GM23248 (cell line): ENCODE results near the gene NKX1-1. TPM values are rescaled to one million over a fixed set of nuclear protein-coding genes. Genes with fewer than 3 reads are reported as not detected.

Source experiments
- DNase-seq: peaks from one replicate; pipeline ENCODE4 v3.0.0-alpha.2; 2015
- H2AFZ ChIP-seq: fragments of 200-600 bp; sonication (generic); 2 replicates; pipeline ENCODE4 v1.6.1; 2016; ENCODE audit warnings: antibody characterized with exemption
- H3F3A ChIP-seq: fragments of 200-600 bp; sonication (generic); 2 replicates; pipeline ENCODE4 v1.6.1; 2016; ENCODE audit warnings: mild to moderate bottlenecking, antibody characterized with exemption, mixed run types; ENCODE audit not compliant: insufficient read depth
- H3K27ac ChIP-seq: fragments of 200-600 bp; sonication (generic); 2 replicates; pipeline ENCODE4 v1.5.1; 2016; ENCODE audit warnings: mild to moderate bottlenecking
- H3K27me3 ChIP-seq: fragments of 200-600 bp; sonication (generic); replicated peaks from 2 replicates; pipeline ENCODE4 v1.6.1; 2016; ENCODE audit warnings: mild to moderate bottlenecking; ENCODE audit not compliant: insufficient read depth
- H3K36me3 ChIP-seq: fragments of 200-600 bp; sonication (generic); 2 replicates; pipeline ENCODE4 v1.6.1; 2016; ENCODE audit warnings: low read depth, mild to moderate bottlenecking
- H3K4me1 ChIP-seq: fragments of 200-600 bp; sonication (generic); 2 replicates; pipeline ENCODE4 v1.6.1; 2016; ENCODE audit warnings: mild to moderate bottlenecking; ENCODE audit not compliant: insufficient read depth
- H3K4me2 ChIP-seq: fragments of 200-600 bp; sonication (generic); one replicate; pipeline ENCODE4 v1.6.1; 2016; ENCODE audit warnings: mild to moderate bottlenecking; ENCODE audit not compliant: unreplicated experiment
- H3K4me3 ChIP-seq: fragments of 200-600 bp; sonication (generic); 2 replicates; pipeline ENCODE4 v1.5.1; 2016; ENCODE audit warnings: mild to moderate bottlenecking
- H3K79me2 ChIP-seq: fragments of 200-600 bp; sonication (generic); 2 replicates; pipeline ENCODE4 v1.6.1; 2016; ENCODE audit warnings: mild to moderate bottlenecking; ENCODE audit not compliant: insufficient read depth
- H3K9ac ChIP-seq: fragments of 200-600 bp; sonication (generic); 2 replicates; pipeline ENCODE4 v1.6.1; 2016; ENCODE audit warnings: mild to moderate bottlenecking
- H3K9me2 ChIP-seq: fragments of 200-600 bp; sonication (generic); 2 replicates; pipeline ENCODE4 v1.6.1; 2016; ENCODE audit warnings: mixed run types, mild to moderate bottlenecking, moderate library complexity; ENCODE audit not compliant: insufficient read depth
- H3K9me3 ChIP-seq: fragments of 200-600 bp; sonication (generic); one replicate; pipeline ENCODE4 v1.6.1; 2017; ENCODE audit warnings: low read depth
- H4K20me1 ChIP-seq: fragments of 200-600 bp; sonication (generic); 2 replicates; pipeline ENCODE4 v1.6.0; 2016; ENCODE audit not compliant: insufficient read depth
- EZH2 ChIP-seq: fragments of 200-600 bp; sonication (generic); IDR thresholded peaks from 2 replicates; pipeline ENCODE4 v1.6.1; 2018; ENCODE audit warnings: antibody characterized with exemption, mild to moderate bottlenecking; ENCODE audit not compliant: insufficient read depth, poor library complexity, severe bottlenecking
- EZH2phosphoT487 ChIP-seq: fragments of 200-600 bp; sonication (generic); IDR thresholded peaks from 2 replicates; pipeline ENCODE4 v1.6.1; 2018; ENCODE audit warnings: antibody characterized with exemption, moderate library complexity, mild to moderate bottlenecking, low read depth; ENCODE audit not compliant: insufficient read depth
- WGBS, 2 experiments: methylation state at CpG; one replicate each; pipeline ENCODE4 v1.1.6; 2015 to 2017; ENCODE audit warnings: low lambda C conversion rate in 2 of 2, low coverage in 1 of 2; ENCODE audit errors: missing lambda C conversion rate in 2 of 2; 5-methylcytosine and 5-hydroxymethylcytosine counted together
- in situ Hi-C: fragments of 300-500 bp; cut with MboI; formaldehyde crosslinking; loops from 2 replicates; pipeline ENCODE4 v1.15.0; 2020
- polyA plus RNA-seq: library from polyadenylated mRNA; unstranded; fragments of >200 nt; fragmentation: Nextera tagmentation; extraction: Ambion mirVana; gene quantifications from 2 replicates; pipeline ENCODE4 v1.2.1, GENCODE V29; 2016
- total RNA-seq: library from RNA; depleted of rRNA; stranded (reverse); fragments of >200 nt; shearing (Covaris generic); gene quantifications from 2 replicates; pipeline ENCODE4 v1.2.3, GENCODE V29; 2014

The NKX1-1 gene
- total and polyA plus RNA-seq, 2 experiments from 2014 or later, result not detected

- in situ Hi-C loops, result no loop called here
- Histone ChIP-seq H3K9ac (no peak overlapping the region), H4K20me1 (no peaks in the 10 kb centered on the region), H3K9me2 (no peaks in the 10 kb centered on the region), H3K27me3 (no peaks in the 10 kb centered on the region), H3K27ac (no peak overlapping the region), H3K4me3 (no peak overlapping the region), H3K4me2 (no peak overlapping the region), H3K36me3 (no peaks in the 10 kb centered on the region), H3F3A (no peaks in the 10 kb centered on the region), H2AFZ (no peak overlapping the region), H3K9me3 (no peaks in the 10 kb centered on the region), H3K79me2 (no peaks in the 10 kb centered on the region), H3K4me1 (no peaks in the 10 kb centered on the region)
- DNase-seq, result no peak
- TF ChIP-seq EZH2phosphoT487 (no peak), EZH2 (no peak)
- WGBS, 2 experiments, result 96 to 98% methylated on average over 24 to 31 of the region's 31 CpGs
Observed at GRCh38 chr4:1379801-1380331, 26.4 kb downstream of the NKX1-1 start.

DNA sequence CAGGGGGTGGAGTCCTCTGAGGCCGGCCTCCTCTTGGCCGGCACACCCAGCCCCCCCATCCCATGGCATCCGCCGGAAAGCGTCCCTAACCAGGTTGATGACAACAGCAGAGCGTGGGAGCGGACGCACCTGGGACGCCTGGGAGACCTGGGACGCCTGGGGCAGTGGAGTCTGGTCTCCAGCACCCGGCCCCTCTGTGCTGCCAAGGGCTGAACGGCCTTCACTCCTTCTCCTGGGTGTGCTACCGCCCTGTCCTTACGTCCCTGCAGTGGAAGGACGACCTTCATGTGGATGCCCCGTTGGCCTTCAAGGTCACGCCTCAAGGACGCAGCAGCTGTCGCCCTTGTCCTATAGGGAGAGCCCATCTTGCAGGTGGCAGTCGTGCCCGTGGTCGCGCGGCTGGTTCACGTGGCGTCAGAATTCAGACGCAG, 26.9 kb downstream of the NKX1-1 start:
- Histone ChIP-seq H3K4me3 (no peak overlapping the region), H3K4me2 (no peak overlapping the region), H3K9me3 (no peaks in the 10 kb centered on the region), H3K9ac (no peak overlapping the region), H3K27ac (no peak overlapping the region), H3K36me3 (no peaks in the 10 kb centered on the region), H3K9me2 (no peaks in the 10 kb centered on the region), H3K79me2 (no peaks in the 10 kb centered on the region), H3K4me1 (no peaks in the 10 kb centered on the region), H2AFZ (no peak overlapping the region), H3K27me3 (no peaks in the 10 kb centered on the region), H3F3A (no peaks in the 10 kb centered on the region), H4K20me1 (no peaks in the 10 kb centered on the region)
- DNase-seq, result no peak
- 88 to 92% methylated on average over 25 to 27 of the region's 27 CpGs for WGBS, 2 experiments
- in situ Hi-C loops, result no loop called here
- TF ChIP-seq EZH2, result no peak
- no peak for TF ChIP-seq EZH2phosphoT487

- H4K20me1 ChIP-seq, result no peaks in the 10 kb centered on the region
- no peak overlapping the region for H3K4me3 ChIP-seq
- no peak for TF ChIP-seq EZH2
- no peak for TF ChIP-seq EZH2phosphoT487
- 93 to 95% methylated on average over 26 to 30 of the region's 30 CpGs for WGBS, 2 experiments
- no peak overlapping the region for H2AFZ ChIP-seq
- no peak overlapping the region for H3K9ac ChIP-seq
- no peaks in the 10 kb centered on the region for H3K9me2 ChIP-seq
- H3K9me3 ChIP-seq, result no peaks in the 10 kb centered on the region
- H3K27me3 ChIP-seq, result no peaks in the 10 kb centered on the region
- H3K27ac ChIP-seq, result no peak overlapping the region
- no peaks in the 10 kb centered on the region for H3K4me1 ChIP-seq
- no peaks in the 10 kb centered on the region for H3K79me2 ChIP-seq
- DNase-seq, result no peak
- no peaks in the 10 kb centered on the region for H3F3A ChIP-seq
- no peaks in the 10 kb centered on the region for H3K36me3 ChIP-seq
- no peak overlapping the region for H3K4me2 ChIP-seq
- in situ Hi-C loops, result no loop called here
Observed at GRCh38 chr4:1378559-1379231, 27.5 kb downstream of the NKX1-1 start.

DNA sequence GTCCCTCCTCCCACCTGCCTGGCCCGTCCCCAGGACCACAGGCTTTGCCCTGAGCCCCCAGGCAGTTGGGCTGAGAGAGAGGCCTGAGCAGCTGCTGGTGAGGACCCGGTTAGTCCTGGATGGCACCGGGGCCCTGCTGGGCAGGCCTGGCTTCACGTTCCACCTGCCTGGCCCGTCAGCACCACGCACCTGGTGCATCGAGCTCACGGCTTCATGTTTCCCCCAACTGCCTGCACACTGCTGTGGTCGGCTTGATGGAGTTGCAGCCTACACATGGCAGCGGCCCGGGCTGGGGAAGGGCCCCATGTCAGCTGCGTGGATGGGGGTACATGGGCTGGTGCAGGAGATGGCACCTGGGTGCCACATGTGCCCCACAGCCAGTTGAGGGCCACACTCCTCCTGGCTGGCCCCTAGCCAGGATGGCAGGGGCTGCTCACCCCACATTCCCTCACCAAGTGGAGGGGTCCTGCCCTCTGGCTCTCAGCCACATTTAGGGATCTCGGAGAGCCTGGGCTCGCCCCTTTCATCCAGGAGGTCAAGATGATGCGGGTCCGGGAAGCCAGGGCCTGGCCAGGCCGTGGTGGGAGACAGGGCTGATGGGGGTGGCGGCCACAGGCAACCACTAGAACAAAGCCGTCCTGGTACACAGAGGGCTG, 28.5 kb downstream of the NKX1-1 start:
- Histone ChIP-seq H3K4me1 (no peaks in the 10 kb centered on the region), H3K9me3 (no peaks in the 10 kb centered on the region), H3K27me3 (no peaks in the 10 kb centered on the region), H3K4me2 (no peak overlapping the region), H3K27ac (no peak overlapping the region), H3K9ac (no peak overlapping the region), H3K9me2 (no peaks in the 10 kb centered on the region), H3K4me3 (no peak overlapping the region), H2AFZ (no peak overlapping the region), H4K20me1 (no peaks in the 10 kb centered on the region), H3K79me2 (no peaks in the 10 kb centered on the region), H3K36me3 (no peaks in the 10 kb centered on the region), H3F3A (no peaks in the 10 kb centered on the region)
- in situ Hi-C loops, result no loop called here
- no peak for DNase-seq
- 87 to 91% methylated on average over 19 of the region's 19 CpGs for WGBS, 2 experiments
- TF ChIP-seq EZH2, result no peak
- no peak for TF ChIP-seq EZH2phosphoT487
